HG03139 (cell line): ENCODE data around the gene PIGR.
"Not testable (repeated sequence)": the region's sequence is repeated elsewhere in the genome, so short reads cannot be mapped to it uniquely, and the experiment has no call there.

ENCODE experiments used
- ATAC-seq: cut with Tn5 transposase; IDR thresholded peaks from one replicate; pipeline ENCODE4 v1.9.1; 2021; ENCODE audit not compliant: unreplicated experiment

Gene PIGR

GRCh38 chr1:206937425-206937824, 8.8 kb downstream of the PIGR start:
- no peak for ATAC-seq

GRCh38 chr1:206935491-206936067, 10.7 kb downstream of the PIGR start:
- no peak for ATAC-seq

GRCh38 chr1:206933333-206933945, 12.8 kb downstream of the PIGR start:
- ATAC-seq = no peak

- no peak for ATAC-seq
Observed at GRCh38 chr1:206932177-206932576, 14.1 kb downstream of the PIGR start.

GRCh38 chr1:206931709-206932108, 14.6 kb downstream of the PIGR start:
- ATAC-seq = no peak

GRCh38 chr1:206930210-206930798, 16.0 kb downstream of the PIGR start:
- ATAC-seq = peak; percentile 59

GRCh38 chr1:206929524-206929923, 16.7 kb downstream of the PIGR start:
- no peak for ATAC-seq

- no peak for ATAC-seq
Observed at GRCh38 chr1:206926286-206926685, 20.0 kb downstream of the PIGR start.

GRCh38 chr1:206925106-206925736, 21.0 kb downstream of the PIGR start:
- peak; percentile 53 for ATAC-seq

- ATAC-seq = peak; percentile 23
Observed at GRCh38 chr1:206924592-206925105, 21.6 kb downstream of the PIGR start.

- not testable (repeated sequence) for ATAC-seq
Observed at GRCh38 chr1:206923961-206924557, 22.2 kb downstream of the PIGR start.

- ATAC-seq = peak; percentile 46
Observed at GRCh38 chr1:206923009-206923960, 23.0 kb downstream of the PIGR start.

- no peak for ATAC-seq
Observed at GRCh38 chr1:206922524-206922923, 23.7 kb downstream of the PIGR start.

- no peak for ATAC-seq
Observed at GRCh38 chr1:206921772-206922265, 24.4 kb downstream of the PIGR start, which contains the start of gene FCMR. FCMR (minus strand) TSS chr1:206921941; CDS start chr1:206921854, 87 bp downstream.

GRCh38 chr1:206918076-206918475, 28.2 kb downstream of the PIGR start:
- no peak for ATAC-seq

GRCh38 chr1:206916000-206916709, 30.1 kb downstream of the PIGR start:
- ATAC-seq = no peak

GRCh38 chr1:206915030-206915735, 31.1 kb downstream of the PIGR start:
- ATAC-seq = no peak

GRCh38 chr1:206913766-206914537, 32.3 kb downstream of the PIGR start:
- no peak for ATAC-seq
